NCI-H82 treated with DMSO at 0.1 percent for 48 hours (cell line): ENCODE measurements around the gene OR6K6.

ENCODE experiments used
- DNase-seq: peaks from one replicate; lab custom pipeline; 2025; ENCODE audit not compliant: unreplicated experiment; lab: John Stamatoyannopoulos, UW

OR6K6 gene, protein sequence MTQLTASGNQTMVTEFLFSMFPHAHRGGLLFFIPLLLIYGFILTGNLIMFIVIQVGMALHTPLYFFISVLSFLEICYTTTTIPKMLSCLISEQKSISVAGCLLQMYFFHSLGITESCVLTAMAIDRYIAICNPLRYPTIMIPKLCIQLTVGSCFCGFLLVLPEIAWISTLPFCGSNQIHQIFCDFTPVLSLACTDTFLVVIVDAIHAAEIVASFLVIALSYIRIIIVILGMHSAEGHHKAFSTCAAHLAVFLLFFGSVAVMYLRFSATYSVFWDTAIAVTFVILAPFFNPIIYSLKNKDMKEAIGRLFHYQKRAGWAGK

GRCh38 chr1:158754420-158754819, at the start of gene OR6K6:
Gene OR6K6 (plus strand): TSS chr1:158754720. CDS start chr1:158754888, 168 bp downstream.
- no peak for DNase-seq

DNA sequence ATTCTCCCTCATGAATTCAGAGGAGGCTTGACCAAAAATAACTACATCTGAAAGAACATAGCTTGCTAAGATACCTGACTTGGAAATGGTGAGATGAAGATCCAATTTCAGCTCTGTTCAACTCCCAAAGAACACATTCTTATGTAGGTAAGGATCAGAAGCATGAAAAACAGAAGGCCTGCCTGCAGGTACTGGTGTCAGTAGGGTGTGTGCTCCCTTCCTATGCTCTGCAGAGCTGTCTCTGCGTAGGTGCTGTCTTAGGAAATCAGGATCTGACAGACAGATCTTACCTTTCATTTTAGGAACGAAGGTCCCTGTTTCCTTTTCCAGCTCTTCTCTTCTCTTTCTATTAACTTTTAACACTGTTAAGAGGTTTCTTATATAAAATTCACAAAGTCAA, 48.4 kb upstream of the OR6K6 start:
- no peak for DNase-seq

- no peak for DNase-seq
Observed at GRCh38 chr1:158711098-158711497, 43.4 kb upstream of the OR6K6 start.

DNA sequence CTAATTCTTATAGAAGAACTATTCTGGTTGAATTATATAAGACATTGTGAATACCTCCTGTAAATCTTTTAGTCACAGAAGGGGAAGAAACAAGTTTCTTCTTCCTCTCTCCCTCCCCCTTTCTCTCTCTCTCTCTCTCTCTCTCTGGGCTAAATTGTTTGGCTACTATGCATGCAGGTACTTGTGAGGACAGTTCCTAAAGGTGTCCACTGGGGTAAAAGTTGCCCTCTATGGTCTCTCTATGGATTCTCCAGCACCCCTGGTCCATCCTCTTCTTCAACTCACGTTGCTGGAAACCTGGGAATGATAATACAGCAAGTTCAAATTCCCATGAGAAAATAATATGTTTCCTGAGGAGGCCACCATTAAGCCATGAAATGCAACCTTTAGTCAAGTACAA, 39.8 kb upstream of the OR6K6 start:
- no peak for DNase-seq

DNA sequence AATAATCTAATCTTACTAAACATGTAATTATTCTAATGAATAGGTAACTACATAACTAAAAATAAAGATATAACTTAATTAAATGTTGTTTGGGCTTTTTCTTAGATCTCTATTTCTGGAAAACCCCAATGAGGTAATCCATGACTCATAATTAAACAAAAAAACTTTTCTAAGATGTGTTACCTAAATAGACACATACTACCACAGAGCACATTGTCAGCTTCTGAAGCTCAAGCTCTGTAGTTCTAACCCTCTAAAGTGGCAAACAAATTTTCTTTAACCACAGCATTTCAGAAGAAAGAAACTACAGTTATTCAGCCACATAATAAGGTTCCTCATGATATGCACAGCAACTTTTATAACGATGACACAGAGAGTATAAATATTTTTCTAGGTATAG, 38.2 kb upstream of the OR6K6 start:
- DNase-seq: no peak

DNA sequence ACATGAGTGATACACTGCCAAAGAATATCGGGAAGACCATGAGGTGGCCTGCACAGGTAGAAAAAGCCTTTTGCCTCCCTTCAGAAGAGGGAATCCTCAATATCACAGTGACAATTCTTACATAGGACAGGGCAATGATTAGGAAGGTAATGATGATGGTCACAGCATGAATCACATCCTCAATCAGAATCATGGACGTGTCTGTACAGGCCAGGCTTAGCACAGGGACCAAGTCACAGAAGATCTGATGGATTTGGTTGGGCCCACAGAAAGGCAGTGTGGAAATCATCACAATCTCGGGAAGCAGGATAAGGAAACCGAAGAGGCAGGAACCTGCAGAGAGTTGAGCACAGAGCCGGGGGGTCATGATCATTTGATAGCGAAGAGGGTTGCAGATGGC, 37.2 kb upstream of the OR6K6 start:
- no peak for DNase-seq

- DNase-seq: no peak
Observed at GRCh38 chr1:158719664-158720063, 34.9 kb upstream of the OR6K6 start.

DNA sequence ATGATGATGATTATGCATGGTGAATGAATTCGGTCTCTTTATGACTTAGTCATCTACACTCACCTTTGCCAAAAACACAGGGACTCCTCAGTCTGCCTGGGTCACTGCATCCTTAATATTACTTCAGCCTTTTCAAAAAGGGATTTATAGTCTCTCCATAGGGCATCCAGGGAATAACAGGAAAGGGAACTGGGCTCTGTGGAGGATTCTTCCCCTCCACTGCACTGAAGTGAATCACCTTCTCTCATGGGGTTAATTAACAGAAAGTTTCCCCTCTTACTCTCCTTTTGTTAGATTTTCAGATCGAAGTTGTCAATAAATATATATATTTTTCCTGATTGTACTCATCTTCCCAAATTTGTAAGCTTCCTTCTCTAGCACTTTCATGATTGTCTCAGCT, 33.9 kb upstream of the OR6K6 start, which contains the start of gene OR6K3:
Gene OR6K3, minus strand, starts transcription at position 101 of the 400 bp plus-strand sequence. CDS start 2,605 bp downstream, outside the sequence.
- no peak for DNase-seq

DNA sequence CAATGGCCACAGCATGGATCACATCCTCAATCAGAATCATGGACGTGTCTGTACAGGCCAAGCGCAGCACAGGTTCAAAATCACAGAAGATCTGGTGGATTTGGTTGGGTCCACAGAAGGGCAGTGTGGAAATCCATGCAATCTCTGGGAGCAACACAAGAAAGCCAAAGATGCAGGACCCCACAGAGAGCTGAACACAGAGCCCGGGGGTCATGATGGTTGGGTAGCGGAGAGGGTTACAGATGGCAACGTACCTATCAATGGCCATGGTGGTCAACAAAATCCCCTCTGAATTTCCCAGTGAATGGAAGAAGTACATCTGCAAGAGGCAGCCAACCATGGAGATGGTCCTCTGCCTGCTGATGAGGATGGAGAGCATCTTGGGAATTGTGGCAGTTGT, 30.1 kb upstream of the OR6K6 start:
- no peak for DNase-seq

GRCh38 chr1:158728510-158729225, 25.9 kb upstream of the OR6K6 start:
- DNase-seq: no peak

DNA sequence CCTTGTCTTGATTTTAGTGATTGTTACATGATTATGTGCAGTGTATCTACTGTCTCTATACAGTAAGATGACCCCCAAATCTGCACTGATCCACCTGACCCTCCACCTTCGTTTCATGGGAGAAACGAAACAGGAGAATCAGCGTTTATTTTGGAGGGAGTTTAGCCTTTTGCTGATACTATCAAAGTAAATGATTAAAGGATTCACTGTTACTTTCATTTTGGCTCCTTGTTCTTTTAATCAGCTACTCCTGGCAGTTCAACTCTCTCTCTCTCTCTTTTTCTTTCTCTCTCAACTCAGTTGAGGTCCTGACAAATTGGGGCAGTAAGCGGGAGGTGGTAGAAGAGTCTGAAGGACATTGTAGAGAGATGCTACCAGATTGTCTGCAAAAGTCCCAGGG, 24.1 kb upstream of the OR6K6 start:
- no peak for DNase-seq

DNA sequence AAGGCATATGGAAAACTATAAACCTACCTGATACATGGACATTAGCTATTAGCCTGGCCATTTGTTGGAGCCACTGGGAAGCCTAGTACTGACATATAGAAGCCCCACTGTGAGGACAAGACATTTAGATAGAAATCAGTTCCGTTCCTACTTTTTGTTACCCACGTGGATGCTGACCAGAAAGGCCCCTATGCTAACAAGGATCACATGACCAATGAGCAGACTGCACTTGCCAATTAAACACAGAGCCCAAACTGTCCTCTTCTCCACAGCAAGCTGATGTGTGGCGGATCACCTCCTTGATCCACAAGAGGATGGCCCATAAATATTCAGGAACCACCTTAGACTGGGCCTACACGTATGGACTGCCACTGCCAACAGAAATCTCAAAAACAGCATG, 22.8 kb upstream of the OR6K6 start:
- no peak for DNase-seq

- DNase-seq: no peak
Observed at GRCh38 chr1:158732524-158732923, 22.0 kb upstream of the OR6K6 start.

DNA sequence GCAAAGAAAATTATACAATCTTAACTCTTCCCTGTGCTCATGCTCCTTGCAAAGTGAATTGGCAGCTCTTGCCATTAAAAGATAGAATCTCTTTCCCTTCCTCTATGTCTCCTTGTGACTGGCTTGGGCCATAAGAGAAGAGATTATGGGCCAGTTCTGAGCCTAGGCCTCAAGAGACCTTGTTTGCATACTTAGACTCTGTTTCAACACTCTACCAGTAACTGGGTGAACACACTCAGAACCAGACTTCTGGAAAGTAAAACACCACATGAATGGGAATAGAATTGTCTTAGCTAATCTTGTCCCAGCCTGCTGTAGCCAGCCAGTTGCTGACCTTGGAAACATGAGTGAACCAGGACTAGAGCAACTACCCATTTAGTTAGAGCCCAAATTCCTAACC, 18.7 kb upstream of the OR6K6 start:
- no peak for DNase-seq

GRCh38 chr1:158752155-158752712, 2.3 kb upstream of the OR6K6 start:
- no peak for DNase-seq

DNA sequence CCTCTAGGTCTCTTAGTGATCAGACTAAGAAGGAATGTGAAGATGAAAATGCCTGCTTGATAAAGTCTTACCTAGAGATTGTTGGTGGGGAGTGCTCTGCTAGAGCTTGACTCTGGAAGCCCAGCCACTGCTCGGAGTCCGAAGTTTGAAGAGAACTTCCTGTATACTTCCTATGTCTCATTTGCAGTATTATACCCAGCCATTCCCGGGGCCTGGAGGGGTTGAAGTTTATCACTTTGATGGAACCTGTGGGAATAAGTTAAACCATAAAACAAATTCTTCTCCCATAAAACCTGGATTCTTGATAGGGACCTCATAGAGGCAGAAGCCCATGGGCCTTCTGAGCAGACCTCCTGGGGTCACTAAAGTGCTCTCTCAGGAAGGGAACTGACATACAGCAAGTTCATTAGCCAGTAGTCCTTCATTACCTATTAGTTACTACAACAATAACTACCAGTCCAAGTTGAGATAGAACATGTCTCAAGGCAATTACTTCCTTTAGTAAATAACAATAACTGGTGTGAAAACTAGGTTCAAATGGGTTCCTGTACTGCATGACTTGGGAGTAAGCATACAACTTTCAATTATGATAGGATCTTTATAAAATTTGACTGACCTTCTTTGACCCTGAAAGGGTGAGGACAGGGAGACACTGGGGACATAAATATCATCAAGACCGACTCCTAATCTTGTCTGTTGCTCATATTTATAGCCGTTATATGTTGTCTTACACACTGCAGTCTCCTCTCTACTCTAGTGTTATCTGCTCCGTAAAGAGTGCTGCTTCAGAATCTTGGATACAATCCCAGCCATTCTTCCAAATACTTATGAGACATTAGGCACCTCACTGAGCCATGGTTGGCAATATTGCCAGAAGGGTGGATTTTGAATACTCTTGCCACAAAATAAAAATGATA, 17.7 kb downstream of the OR6K6 start, which contains the start of gene OR6N1:
Gene OR6N1, minus strand, starts transcription at position 246 of the 917 bp plus-strand sequence. CDS start 5,513 bp downstream, outside the sequence.
- no peak for DNase-seq

DNA sequence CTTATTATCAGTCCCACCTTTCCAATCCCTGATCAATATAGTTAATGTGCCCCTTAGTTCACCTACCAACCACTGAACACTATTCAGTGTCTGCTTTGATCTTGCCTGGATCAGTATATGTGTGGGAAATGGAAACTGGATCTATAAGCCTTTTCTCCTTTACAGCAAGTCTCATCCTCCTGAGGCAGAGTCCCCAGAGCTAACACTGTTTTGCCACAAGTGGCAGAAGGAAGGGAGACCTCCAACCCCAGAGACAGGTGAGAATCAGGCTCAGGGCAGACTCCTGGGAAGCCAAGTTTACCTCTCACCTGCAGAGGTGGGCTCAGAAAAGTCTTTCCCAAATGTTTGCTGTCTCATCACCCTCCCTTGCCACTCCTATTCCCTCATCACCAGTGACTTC, 26.6 kb downstream of the OR6K6 start, which contains the start of gene OR6N2:
Gene OR6N2, minus strand, starts transcription at position 101 of the 400 bp plus-strand sequence. CDS start 3,569 bp downstream, outside the sequence.
- no peak for DNase-seq

DNA sequence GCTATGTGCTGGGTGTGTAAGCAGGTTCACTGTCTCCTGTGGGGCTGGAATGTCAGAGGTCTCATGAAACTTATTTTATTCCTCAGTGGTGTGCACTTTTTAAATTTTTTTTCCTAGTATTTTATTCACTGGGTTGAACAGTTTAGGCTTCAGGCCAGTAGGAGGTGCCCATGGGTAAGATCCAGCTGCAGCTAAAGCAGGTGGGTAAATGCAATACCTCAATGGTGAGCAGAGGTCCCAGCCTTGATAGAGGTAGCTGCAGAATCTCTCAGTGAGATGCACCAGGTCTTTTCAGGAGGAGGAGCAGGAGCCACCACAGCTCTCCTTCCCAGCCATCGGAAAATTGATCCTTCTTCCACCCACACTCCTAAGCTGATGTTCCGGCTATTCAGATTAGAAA, 39.1 kb downstream of the OR6K6 start:
- no peak for DNase-seq

- DNase-seq: no peak
Observed at GRCh38 chr1:158794247-158794646, 39.7 kb downstream of the OR6K6 start.

DNA sequence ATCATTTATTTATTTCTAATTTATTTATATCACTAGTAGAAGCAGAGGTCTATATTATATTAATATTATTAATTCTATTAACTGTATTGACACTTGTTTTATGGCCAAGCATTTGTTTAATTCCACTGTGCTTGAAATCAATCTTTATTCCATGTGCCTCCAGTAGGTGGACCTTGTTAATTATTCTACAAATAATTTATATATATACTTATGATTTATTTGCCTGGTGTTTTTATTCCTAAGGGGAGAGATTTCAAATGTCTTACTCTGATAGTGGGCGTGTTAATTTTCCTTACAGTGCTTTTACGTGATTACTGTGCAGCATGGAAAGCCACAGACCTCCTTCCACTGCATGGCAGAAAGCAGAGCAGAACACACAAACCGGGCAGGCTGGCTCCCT, 44.0 kb downstream of the OR6K6 start:
- DNase-seq: no peak

DNA sequence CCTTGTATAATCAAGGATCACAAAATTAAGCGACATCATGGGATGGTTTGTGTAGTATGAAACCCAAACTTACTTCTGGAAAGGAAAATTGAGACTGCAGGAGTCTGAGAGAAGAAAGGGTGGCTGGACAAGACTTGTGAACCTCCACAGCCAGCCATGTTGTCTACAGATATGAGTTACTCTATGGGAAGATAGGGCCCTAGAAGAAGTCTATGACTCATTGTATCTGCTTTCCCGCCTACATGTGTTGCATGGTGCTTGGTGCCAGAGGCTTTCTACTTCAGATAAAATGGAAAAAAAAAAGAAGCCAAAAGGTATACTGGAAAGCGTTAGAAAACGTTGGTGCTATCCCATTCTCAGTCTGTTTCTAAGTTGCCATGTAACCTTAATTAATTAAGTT, 45.2 kb downstream of the OR6K6 start:
- no peak for DNase-seq
